Hepatocyte (in vitro differentiated cells): ENCODE data around the gene RAMP3.

Source experiments
- EZH2 ChIP-seq: fragments of 200-600 bp; sonication (generic); IDR thresholded peaks from 2 replicates; pipeline ENCODE4 v1.6.1; 2016; ENCODE audit warnings: antibody characterized with exemption, mild to moderate bottlenecking, borderline replicate concordance
- EZH2phosphoT487 ChIP-seq: fragments of 200-600 bp; sonication (generic); IDR thresholded peaks from one replicate; pipeline ENCODE4 v1.6.1; 2018; ENCODE audit warnings: antibody characterized with exemption, mild to moderate bottlenecking, low read depth, moderate library complexity; ENCODE audit not compliant: unreplicated experiment, severe bottlenecking
- TF ChIP-seq, protein P1 (sequence below): fragments of 200-600 bp; sonication (generic); IDR thresholded peaks from 2 replicates; pipeline ENCODE4 v1.5.1; 2016; ENCODE audit warnings: antibody characterized with exemption, mild to moderate bottlenecking; ENCODE audit not compliant: poor library complexity

DNA sequence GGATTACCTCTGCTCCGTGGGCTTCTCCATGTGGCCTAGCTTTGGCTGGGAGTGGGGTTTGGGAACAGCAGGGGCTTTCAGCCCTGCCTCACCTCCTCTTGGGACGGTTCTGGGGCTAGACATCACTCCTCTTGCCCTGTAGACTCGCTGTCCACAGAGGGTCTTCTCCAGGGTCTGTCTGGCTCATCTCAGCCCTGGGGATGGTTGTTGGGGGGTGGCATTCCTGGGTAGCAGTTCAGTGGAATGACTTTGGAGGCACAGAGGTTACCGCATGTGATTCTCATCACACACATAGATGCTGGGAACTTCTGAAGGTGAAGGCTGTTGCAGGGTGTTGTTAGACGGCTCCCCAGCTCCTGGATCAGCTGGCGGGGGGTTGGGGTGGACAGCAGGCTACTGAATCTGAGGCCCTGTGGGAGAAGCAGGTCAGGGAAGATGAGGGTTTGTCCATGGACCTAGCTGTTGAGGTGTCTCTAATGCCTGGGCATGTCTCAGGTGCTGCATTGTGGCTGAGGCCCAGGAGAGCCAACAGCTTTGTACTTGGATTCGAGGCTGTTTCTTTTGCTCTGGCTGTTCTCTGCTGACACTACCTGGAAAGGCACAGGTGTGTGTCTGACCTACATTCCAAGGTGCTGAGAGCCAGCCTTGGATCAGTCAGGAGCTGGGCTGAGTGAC, 23.8 kb downstream of the RAMP3 start:
- TF ChIP-seq, protein P1, sequence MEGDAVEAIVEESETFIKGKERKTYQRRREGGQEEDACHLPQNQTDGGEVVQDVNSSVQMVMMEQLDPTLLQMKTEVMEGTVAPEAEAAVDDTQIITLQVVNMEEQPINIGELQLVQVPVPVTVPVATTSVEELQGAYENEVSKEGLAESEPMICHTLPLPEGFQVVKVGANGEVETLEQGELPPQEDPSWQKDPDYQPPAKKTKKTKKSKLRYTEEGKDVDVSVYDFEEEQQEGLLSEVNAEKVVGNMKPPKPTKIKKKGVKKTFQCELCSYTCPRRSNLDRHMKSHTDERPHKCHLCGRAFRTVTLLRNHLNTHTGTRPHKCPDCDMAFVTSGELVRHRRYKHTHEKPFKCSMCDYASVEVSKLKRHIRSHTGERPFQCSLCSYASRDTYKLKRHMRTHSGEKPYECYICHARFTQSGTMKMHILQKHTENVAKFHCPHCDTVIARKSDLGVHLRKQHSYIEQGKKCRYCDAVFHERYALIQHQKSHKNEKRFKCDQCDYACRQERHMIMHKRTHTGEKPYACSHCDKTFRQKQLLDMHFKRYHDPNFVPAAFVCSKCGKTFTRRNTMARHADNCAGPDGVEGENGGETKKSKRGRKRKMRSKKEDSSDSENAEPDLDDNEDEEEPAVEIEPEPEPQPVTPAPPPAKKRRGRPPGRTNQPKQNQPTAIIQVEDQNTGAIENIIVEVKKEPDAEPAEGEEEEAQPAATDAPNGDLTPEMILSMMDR: no peak
- TF ChIP-seq EZH2phosphoT487 (no peak), EZH2 (no peak)
